ENCODE data around the gene IGSF21.
"Not testable (repeated sequence)": the region's sequence is repeated elsewhere in the genome, so short reads cannot be mapped to it uniquely, and the experiment has no call there.

Gene IGSF21

GRCh38 chr1:18416126-18416525 lies 308.5 kb downstream of the IGSF21 start:
- not testable (repeated sequence) for FAIRE-seq; DNase-seq (ENCODE audit: low spot score)

- no peak for FAIRE-seq
Observed at GRCh38 chr1:18417316-18418269, 310.0 kb downstream of the IGSF21 start.

GRCh38 chr1:18419113-18419844 lies 311.7 kb downstream of the IGSF21 start:
- DNase-seq (ENCODE audit: low spot score) (no peak), FAIRE-seq (no peak)

More at GRCh38 chr1:18417316-18418269, 310.0 kb downstream of the IGSF21 start:
- DNase-seq (ENCODE audit: low spot score) = no peak

- FAIRE-seq (no peak), DNase-seq (ENCODE audit: low spot score) (no peak)
Observed at GRCh38 chr1:18419845-18420184, 312.2 kb downstream of the IGSF21 start.

- FAIRE-seq (no peak), DNase-seq (ENCODE audit: low spot score) (no peak)
Observed at GRCh38 chr1:18422076-18422777, 314.6 kb downstream of the IGSF21 start.

- no peak for FAIRE-seq
Observed at GRCh38 chr1:18422954-18423353, 315.4 kb downstream of the IGSF21 start.

GRCh38 chr1:18426580-18426979 lies 319.0 kb downstream of the IGSF21 start:
- DNase-seq (ENCODE audit: low spot score) (no peak), FAIRE-seq (no peak)

More at GRCh38 chr1:18422954-18423353, 315.4 kb downstream of the IGSF21 start:
- DNase-seq (ENCODE audit: low spot score) = no peak

All from urothelium cell line (cell line).